Stomach (tissue), 9 donors: ENCODE measurements around the gene EPC2. TPM values are rescaled to one million over a fixed set of nuclear protein-coding genes. Genes with fewer than 3 reads are reported as not detected.

Experiments
- DNase-seq, 2 donors: peaks; one replicate each; pipeline versions ENCODE4 v3.0.0 to v3.0.0-alpha.2; 2013 to 2019
- H3K27ac ChIP-seq, 5 donors: fragments of 200-600 bp in 4 of 5; sonication (generic) in 4 of 5; one replicate each; pipeline ENCODE4 v1.5.1; 2013 to 2019; ENCODE audit warnings: mild to moderate bottlenecking in 1 of 5, moderate library complexity in 1 of 5
- H3K27me3 ChIP-seq, 3 donors: fragments of 200-600 bp; sonication (generic); one replicate each; pipeline ENCODE4 v1.5.1; 2017 to 2019; ENCODE audit warnings: mixed run types in 1 of 3
- H3K36me3 ChIP-seq, 4 donors: fragments of 200-600 bp; sonication (generic); 1 replicate in 3 of 4; 2 replicates in 1 of 4; pipeline ENCODE4 v1.5.1; 2016 to 2019
- H3K4me1 ChIP-seq, 4 donors: fragments of 200-600 bp; sonication (generic); one replicate each; pipeline ENCODE4 v1.5.1; 2016 to 2019
- H3K4me3 ChIP-seq, 4 donors: fragments of 200-600 bp; sonication (generic) in 3 of 4; one replicate each; pipeline ENCODE4 v1.5.1; 2016 to 2019; ENCODE audit warnings: mild to moderate bottlenecking in 1 of 4
- H3K9me3 ChIP-seq, 4 donors: fragments of 200-600 bp; sonication (generic); one replicate each; pipeline ENCODE4 v1.5.1; 2016 to 2019
- CTCF ChIP-seq, 7 experiments: fragments of 450-650 bp in 4 of 7; fragments of 200-600 bp in 3 of 7; sonication (generic) in 3 of 7; IDR thresholded peaks; one replicate each; pipeline ENCODE4 v1.5.1; 2016 to 2019; ENCODE audit warnings: antibody characterized with exemption in 7 of 7, control low read depth in 2 of 7, mild to moderate bottlenecking in 1 of 7
- EP300 ChIP-seq: sonication (generic); formaldehyde crosslinking; IDR thresholded peaks from one replicate; pipeline ENCODE4 v1.6.1; 2017; ENCODE audit warnings: antibody characterized with exemption
- POLR2A ChIP-seq, 4 donors: fragments of 450-650 bp; IDR thresholded peaks; one replicate each; pipeline ENCODE4 v1.6.1; 2016; ENCODE audit warnings: antibody characterized with exemption in 4 of 4, control low read depth in 2 of 4, mild to moderate bottlenecking in 1 of 4, moderate library complexity in 1 of 4
- POLR2AphosphoS5 ChIP-seq, 3 donors: sonication (generic); formaldehyde crosslinking; IDR thresholded peaks; one replicate each; pipeline ENCODE4 v1.6.1; 2016; ENCODE audit warnings: antibody characterized with exemption in 3 of 3
- WGBS, 5 donors: extraction: QIAGEN DNeasy Blood & Tissue Kit in 3 of 5; methylation state at CpG; one replicate each; pipeline versions ENCODE4 v1.1.5 to v1.1.7; 2013 to 2018; 5-methylcytosine and 5-hydroxymethylcytosine counted together
- intact Hi-C: fragments of 100-400 bp; cut with DNase I; formaldehyde crosslinking; loops from one replicate; pipeline ENCODE4 v1.15.1; 2023; ENCODE audit warnings: low total_unique reads
- polyA plus RNA-seq, 3 donors: library from polyadenylated mRNA; stranded (reverse); fragments of 200-250 nt; gene quantifications; one replicate each; pipeline ENCODE4 v1.2.3, GENCODE V29; 2013
- total RNA-seq, 5 donors: library from RNA; depleted of rRNA; stranded (reverse); fragments of >200 nt; gene quantifications; one replicate each; pipeline versions ENCODE4 v1.1.0 to v1.2.3, GENCODE V29; 2014 to 2016
- donor health status: healthy with polysubstance abuse.
- donor health status: Bipolar disorder and iron deficiency.
- donor health status: healthy.

EPC2 gene
- total and polyA plus RNA-seq, 8 donors, result 0.87 to 42.2 (median 13.5) TPM

GRCh38 chr2:148651972-148652371 lies 7.4 kb downstream of the EPC2 start:
- Histone ChIP-seq H3K4me1 (peaks cover 20 to 96% (median 54%) of the 10 kb centered on the region in 4 donors), H3K9me3 (no peaks in the 10 kb centered on the region)
- intact Hi-C loops, result no loop called here

GRCh38 chr2:148653437-148653836 lies 8.9 kb downstream of the EPC2 start:
- 32 to 52% (median 39%) methylated on average over 2 of the region's 2 CpGs for WGBS, 5 donors
- peak in 1 of 2 donors; percentile 7 for DNase-seq
- Histone ChIP-seq H3K27ac (no peak overlapping the region), H3K4me1 (peaks cover 20 to 96% (median 56%) of the 10 kb centered on the region in 4 donors), H3K9me3 (no peaks in the 10 kb centered on the region), H3K4me3 (no peak overlapping the region), H3K36me3 (no peaks in the 10 kb centered on the region), H3K27me3 (no peaks in the 10 kb centered on the region)
- intact Hi-C loops, result no loop called here
- no peak for TF ChIP-seq EP300
- TF ChIP-seq POLR2AphosphoS5 (IDR thresholded peaks at IDR 0.05), result no peak
- TF ChIP-seq POLR2A (IDR thresholded peaks at IDR 0.05), result no peak
- TF ChIP-seq CTCF (IDR thresholded peaks at IDR 0.05), result no peak

More at GRCh38 chr2:148651972-148652371, 7.4 kb downstream of the EPC2 start:
- DNase-seq, result no peak
- no peaks in the 10 kb centered on the region for H3K27me3 ChIP-seq
- H3K4me3 ChIP-seq, result no peak overlapping the region
- no peaks in the 10 kb centered on the region for H3K36me3 ChIP-seq
- WGBS, 5 donors, result 60 to 83% (median 66%) methylated on average over 2 of the region's 2 CpGs
- H3K27ac ChIP-seq, result no peak overlapping the region
- TF ChIP-seq EP300 (no peak), POLR2A (IDR thresholded peaks at IDR 0.05) (no peak), POLR2AphosphoS5 (IDR thresholded peaks at IDR 0.05) (no peak), CTCF (IDR thresholded peaks at IDR 0.05) (no peak)

GRCh38 chr2:148654435-148654834 lies 9.9 kb downstream of the EPC2 start:
- no peaks in the 10 kb centered on the region for H3K36me3 ChIP-seq
- no peaks in the 10 kb centered on the region for H3K9me3 ChIP-seq
- TF ChIP-seq EP300 (no peak), POLR2AphosphoS5 (IDR thresholded peaks at IDR 0.05) (no peak)
- intact Hi-C loops, result no loop called here
- H3K4me3 ChIP-seq, result no peak overlapping the region
- H3K4me1 ChIP-seq, result peaks cover 20 to 97% (median 65%) of the 10 kb centered on the region in 4 donors
- no peak for DNase-seq
- H3K27me3 ChIP-seq, result no peaks in the 10 kb centered on the region
- no peak overlapping the region for H3K27ac ChIP-seq
- 82 to 92% (median 88%) methylated on average over 6 of the region's 6 CpGs for WGBS, 5 donors

- WGBS, 5 donors, result 30 to 73% (median 58%) methylated on average over 1 of the region's 1 CpG
- Histone ChIP-seq H3K36me3 (no peaks in the 10 kb centered on the region), H3K27ac (no peak overlapping the region), H3K4me3 (no peak overlapping the region), H3K27me3 (no peaks in the 10 kb centered on the region), H3K4me1 (peaks cover 4 to 96% (median 62%) of the 10 kb centered on the region in 4 donors), H3K9me3 (no peaks in the 10 kb centered on the region)
- intact Hi-C loops, result no loop called here
- TF ChIP-seq POLR2AphosphoS5 (IDR thresholded peaks at IDR 0.05), result no peak
- no peak for TF ChIP-seq POLR2A (IDR thresholded peaks at IDR 0.05)
- no peak for TF ChIP-seq EP300
- no peak for TF ChIP-seq CTCF (IDR thresholded peaks at IDR 0.05)
- no peak for DNase-seq
Observed at GRCh38 chr2:148656516-148656915, 12.0 kb downstream of the EPC2 start.
